Body of pancreas (tissue), 4 donors: ENCODE measurements around the gene TTC3. TPM values are rescaled to one million over a fixed set of nuclear protein-coding genes. Genes with fewer than 3 reads are reported as not detected.

Experiments used
- ATAC-seq: fragments of 150-250 bp; one replicate; pipeline ENCODE4 v1.9.1; 2016
- DNase-seq, 4 donors: peaks; one replicate each; pipeline ENCODE4 v3.0.0-alpha.2; 2019
- H3K27ac ChIP-seq, 4 donors: fragments of 200-600 bp; sonication (generic); 1 replicate in 3 of 4; 2 replicates in 1 of 4; pipeline versions ENCODE4 v1.5.1 to v1.6.1; 2016 to 2019; ENCODE audit warnings: mild to moderate bottlenecking in 1 of 4, mixed read lengths in 1 of 4, moderate library complexity in 1 of 4
- H3K27me3 ChIP-seq, 2 donors: fragments of 200-600 bp; sonication (generic); one replicate each; pipeline ENCODE4 v1.6.0; 2016; ENCODE audit warnings: mild to moderate bottlenecking in 1 of 2
- H3K36me3 ChIP-seq, 2 donors: fragments of 200-600 bp; sonication (generic); replicated peaks in 1 of 2; 2 replicates each; pipeline ENCODE4 v1.5.1; 2016; ENCODE audit warnings: low read depth in 2 of 2; ENCODE audit not compliant: insufficient read depth in 1 of 2
- H3K4me1 ChIP-seq: fragments of 200-600 bp; sonication (generic); one replicate; pipeline ENCODE4 v1.6.0; 2016
- H3K4me3 ChIP-seq, 2 donors: fragments of 200-600 bp; sonication (generic); 1 replicate in 1 of 2; 2 replicates in 1 of 2; pipeline ENCODE4 v1.5.1; 2016 to 2019
- H3K9me3 ChIP-seq, 3 donors: fragments of 200-600 bp; sonication (generic); 1 replicate in 2 of 3; 2 replicates in 1 of 3; pipeline ENCODE4 v1.5.1; 2016
- POLR2A ChIP-seq, 3 donors: fragments of 450-650 bp; IDR thresholded peaks; one replicate each; pipeline ENCODE4 v1.6.1; 2016; ENCODE audit warnings: antibody characterized with exemption in 3 of 3, mild to moderate bottlenecking in 2 of 3
- WGBS, 2 donors: methylation state at CpG; one replicate each; pipeline ENCODE4 v1.1.5; 2017; 5-methylcytosine and 5-hydroxymethylcytosine counted together
- intact Hi-C: fragments of 100-400 bp; cut with DNase I; formaldehyde crosslinking; loops from one replicate; pipeline ENCODE4 v1.15.1; 2023
- total RNA-seq, 2 donors: library from RNA; depleted of rRNA; stranded (reverse); fragments of >200 nt; gene quantifications; one replicate each; pipeline ENCODE4 v1.1.0, GENCODE V29; 2016
- TF ChIP-seq, protein P1 (sequence below), 7 experiments: fragments of 450-650 bp in 4 of 7; fragments of 200-600 bp in 3 of 7; sonication (generic) in 3 of 7; IDR thresholded peaks; one replicate each; pipeline ENCODE4 v1.5.1; 2016 to 2019; ENCODE audit warnings: antibody characterized with exemption in 7 of 7

TTC3 gene
- total RNA-seq, 2 donors from 2014 or later: 99.9 to 246 TPM

DNA sequence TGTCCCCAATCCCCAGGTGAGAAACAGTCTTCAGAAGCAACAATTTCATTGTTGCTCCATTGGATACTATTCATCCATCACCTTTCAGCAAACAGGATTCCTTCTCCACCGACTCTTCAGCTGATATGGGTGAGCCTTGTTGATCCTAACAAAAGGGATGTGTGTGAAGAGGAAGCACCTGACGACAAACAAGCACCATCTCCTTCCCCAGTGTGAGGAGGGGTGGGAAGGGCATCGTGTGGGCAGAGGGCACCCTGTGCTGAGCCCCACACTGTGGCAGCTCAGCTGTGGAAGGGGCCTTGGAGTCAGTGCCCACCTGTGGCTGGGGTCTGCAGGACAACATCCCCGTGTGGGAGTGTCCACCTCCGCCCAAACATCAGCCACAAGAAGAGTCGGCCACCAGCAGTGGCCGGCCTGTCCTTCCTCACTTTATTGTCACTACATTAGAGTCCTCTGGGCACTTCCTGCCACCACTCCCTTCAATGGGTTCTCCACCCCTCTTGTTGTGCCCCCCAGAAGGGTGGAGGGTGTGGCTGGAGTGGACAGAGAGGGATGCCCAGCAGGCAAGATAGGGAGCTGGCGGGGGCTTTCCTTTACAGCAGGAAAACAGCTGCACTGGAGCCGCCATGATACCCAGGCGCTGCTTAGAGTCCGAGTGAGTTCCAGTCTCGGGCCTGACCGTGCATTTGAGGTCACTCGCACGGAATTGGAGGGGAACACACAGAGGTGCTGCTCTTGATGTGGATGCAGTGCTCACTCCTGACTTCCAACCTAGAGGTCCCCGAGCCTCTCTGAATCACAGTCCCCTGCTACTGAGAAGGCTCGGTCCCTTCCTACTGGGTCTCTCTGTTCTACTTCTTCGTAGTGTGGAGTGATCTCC lies 153.2 kb downstream of the TTC3 start:
- intact Hi-C loops: no loop called here
- Histone ChIP-seq H3K36me3 (peaks cover 25 to 38% of the 10 kb centered on the region in 2 donors), H3K4me1 (no peaks in the 10 kb centered on the region), H3K27ac (no peak overlapping the region), H3K27me3 (no peaks in the 10 kb centered on the region), H3K4me3 (no peak overlapping the region), H3K9me3 (no peaks in the 10 kb centered on the region)
- ATAC-seq (no peak), DNase-seq (no peak)
- TF ChIP-seq POLR2A (IDR thresholded peaks at IDR 0.05): no peak
- TF ChIP-seq, protein P1, sequence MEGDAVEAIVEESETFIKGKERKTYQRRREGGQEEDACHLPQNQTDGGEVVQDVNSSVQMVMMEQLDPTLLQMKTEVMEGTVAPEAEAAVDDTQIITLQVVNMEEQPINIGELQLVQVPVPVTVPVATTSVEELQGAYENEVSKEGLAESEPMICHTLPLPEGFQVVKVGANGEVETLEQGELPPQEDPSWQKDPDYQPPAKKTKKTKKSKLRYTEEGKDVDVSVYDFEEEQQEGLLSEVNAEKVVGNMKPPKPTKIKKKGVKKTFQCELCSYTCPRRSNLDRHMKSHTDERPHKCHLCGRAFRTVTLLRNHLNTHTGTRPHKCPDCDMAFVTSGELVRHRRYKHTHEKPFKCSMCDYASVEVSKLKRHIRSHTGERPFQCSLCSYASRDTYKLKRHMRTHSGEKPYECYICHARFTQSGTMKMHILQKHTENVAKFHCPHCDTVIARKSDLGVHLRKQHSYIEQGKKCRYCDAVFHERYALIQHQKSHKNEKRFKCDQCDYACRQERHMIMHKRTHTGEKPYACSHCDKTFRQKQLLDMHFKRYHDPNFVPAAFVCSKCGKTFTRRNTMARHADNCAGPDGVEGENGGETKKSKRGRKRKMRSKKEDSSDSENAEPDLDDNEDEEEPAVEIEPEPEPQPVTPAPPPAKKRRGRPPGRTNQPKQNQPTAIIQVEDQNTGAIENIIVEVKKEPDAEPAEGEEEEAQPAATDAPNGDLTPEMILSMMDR (IDR thresholded peaks at IDR 0.05): no peak
- 86 to 92% methylated on average over 10 to 18 of the region's 18 CpGs for WGBS, 2 donors

DNA sequence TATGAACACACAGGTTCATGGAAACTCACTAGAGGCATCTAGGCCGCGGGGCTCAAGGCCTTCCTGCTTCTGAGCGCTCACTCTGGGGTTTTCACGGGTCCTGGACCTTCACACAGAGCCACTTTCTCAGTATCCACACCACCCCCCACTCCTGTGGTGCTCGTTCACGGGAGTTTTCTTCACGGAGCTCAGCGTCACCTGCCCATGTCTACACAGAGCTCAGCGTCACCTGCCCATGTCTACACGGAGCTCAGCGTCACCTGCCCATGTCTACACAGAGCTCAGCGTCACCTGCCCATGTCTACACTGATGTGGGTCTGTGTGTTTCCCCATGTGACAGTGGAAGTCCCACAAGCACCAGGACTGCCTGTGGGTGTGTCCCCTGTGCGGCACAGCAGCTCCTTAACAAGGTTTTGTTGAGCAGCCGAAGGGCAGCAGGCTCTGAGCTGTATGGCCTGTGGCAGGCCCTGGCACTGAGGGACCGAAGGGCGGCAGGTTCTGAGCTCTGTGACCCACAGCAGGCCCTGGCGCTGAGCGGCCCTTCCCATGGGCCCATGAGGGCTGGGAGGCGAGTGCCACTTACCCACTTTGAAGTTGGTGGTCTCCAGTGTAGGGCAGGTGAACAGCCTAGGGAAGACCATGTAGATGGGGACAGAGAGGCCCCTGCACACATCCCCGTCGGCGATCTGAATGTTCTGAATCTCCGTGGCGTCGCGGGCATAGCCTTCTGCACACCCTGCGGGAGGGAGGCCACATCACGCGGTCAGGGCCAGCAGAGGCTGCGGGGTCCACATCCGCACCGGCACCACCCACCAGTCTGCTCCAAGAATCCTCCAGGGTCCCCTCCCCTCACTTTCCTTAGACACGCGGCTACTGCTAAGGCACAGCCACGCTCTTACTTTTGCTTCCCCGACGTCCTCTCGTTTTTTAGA lies 154.3 kb downstream of the TTC3 start:
- no peak for TF ChIP-seq POLR2A (IDR thresholded peaks at IDR 0.05)
- TF ChIP-seq, protein P1 (IDR thresholded peaks at IDR 0.05): no peak
- no peak overlapping the region for H3K4me3 ChIP-seq
- no peaks in the 10 kb centered on the region for H3K4me1 ChIP-seq
- H3K9me3 ChIP-seq: no peaks in the 10 kb centered on the region
- 95% methylated on average over 33 to 37 of the region's 38 CpGs for WGBS, 2 donors
- ATAC-seq: no peak
- no peak for DNase-seq
- H3K36me3 ChIP-seq: peaks cover 25 to 47% of the 10 kb centered on the region in 2 donors
- H3K27me3 ChIP-seq: no peaks in the 10 kb centered on the region
- intact Hi-C loops: no loop called here
- no peak overlapping the region for H3K27ac ChIP-seq

GRCh38 chr21:37228003-37228400 lies 154.9 kb downstream of the TTC3 start:
- Histone ChIP-seq H3K27ac (no peak overlapping the region), H3K9me3 (no peaks in the 10 kb centered on the region), H3K4me1 (no peaks in the 10 kb centered on the region), H3K4me3 (no peak overlapping the region), H3K27me3 (no peaks in the 10 kb centered on the region), H3K36me3 (peaks cover 25 to 48% of the 10 kb centered on the region in 2 donors)
- no peak for DNase-seq
- intact Hi-C loops: no loop called here
- TF ChIP-seq, protein P1 (IDR thresholded peaks at IDR 0.05): no peak
- TF ChIP-seq POLR2A (IDR thresholded peaks at IDR 0.05): no peak
- WGBS, 2 donors: 97 to 99% methylated on average over 15 to 16 of the region's 16 CpGs
- no peak for ATAC-seq

DNA sequence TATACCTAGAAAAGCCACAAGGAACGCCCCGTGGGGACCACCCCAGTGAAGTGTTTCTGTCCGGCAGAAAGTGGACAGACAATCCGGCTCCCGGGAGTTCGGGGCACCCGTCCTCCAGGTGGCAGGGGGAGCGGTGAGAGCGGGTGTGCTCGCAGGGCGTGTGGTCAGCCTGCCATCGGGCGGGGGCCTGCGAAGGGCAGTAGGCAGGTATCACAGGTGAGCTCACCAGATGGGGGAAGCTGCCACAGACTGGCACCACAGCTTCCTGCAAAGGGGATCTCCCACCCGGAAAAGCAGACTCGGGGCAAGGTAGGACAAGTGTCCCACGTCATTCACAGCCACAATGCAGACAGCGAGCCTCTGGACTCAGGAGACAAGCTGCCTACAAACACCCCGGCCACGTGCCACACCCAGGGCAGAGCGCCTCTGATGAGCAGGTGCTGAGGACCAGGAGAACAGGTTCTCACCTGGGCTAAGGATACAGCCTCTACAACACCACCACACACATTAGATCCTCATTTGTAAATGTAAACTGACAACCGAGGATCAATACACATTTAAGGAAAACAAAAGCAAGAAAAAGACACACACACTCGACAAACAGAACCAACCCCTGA lies 157.7 kb downstream of the TTC3 start:
- WGBS, 2 donors: 92 to 93% methylated on average over 16 to 22 of the region's 23 CpGs
- Histone ChIP-seq H3K36me3 (peaks cover 12 to 40% of the 10 kb centered on the region in 2 donors), H3K4me3 (no peak overlapping the region), H3K27me3 (no peaks in the 10 kb centered on the region), H3K4me1 (peaks cover 6% of the 10 kb centered on the region), H3K27ac (no peak overlapping the region), H3K9me3 (no peaks in the 10 kb centered on the region)
- intact Hi-C loops: no loop called here
- TF ChIP-seq, protein P1 (IDR thresholded peaks at IDR 0.05): no peak
- no peak for DNase-seq
- no peak for ATAC-seq
